WI38 (cell line): Measurements from ENCODE around the gene MOB2.

Experiments
- H3K4me3 ChIP-seq: 2 replicates; pipeline ENCODE4 v1.5.1; 2011; ENCODE audit warnings: low read depth, mild to moderate bottlenecking, control low read depth, low read length
- CTCF ChIP-seq: IDR thresholded peaks from 2 replicates; pipeline ENCODE4 v1.5.1; 2012; ENCODE audit warnings: low read depth, mild to moderate bottlenecking, control low read depth, low read length

The MOB2 gene

GRCh38 chr11:1442807-1443366, 43.7 kb downstream of the MOB2 start:
- TF ChIP-seq CTCF: no peak
- H3K4me3 ChIP-seq: no peak overlapping the region

- no peak for TF ChIP-seq CTCF
Observed at GRCh38 chr11:1442163-1442562, 44.4 kb downstream of the MOB2 start.

GRCh38 chr11:1440496-1440895, 46.1 kb downstream of the MOB2 start:
- H3K4me3 ChIP-seq: no peak overlapping the region
- TF ChIP-seq CTCF: no peak

More at GRCh38 chr11:1442163-1442562, 44.4 kb downstream of the MOB2 start:
- no peak overlapping the region for H3K4me3 ChIP-seq

GRCh38 chr11:1440066-1440465, 46.5 kb downstream of the MOB2 start:
- no peak overlapping the region for H3K4me3 ChIP-seq
- no peak for TF ChIP-seq CTCF

- H3K4me3 ChIP-seq: no peak overlapping the region
- TF ChIP-seq CTCF: no peak
Observed at GRCh38 chr11:1439341-1439740, 47.2 kb downstream of the MOB2 start.

GRCh38 chr11:1438967-1439330, 47.6 kb downstream of the MOB2 start:
- TF ChIP-seq CTCF: no peak
- no peak overlapping the region for H3K4me3 ChIP-seq

- TF ChIP-seq CTCF: no peak
- no peak overlapping the region for H3K4me3 ChIP-seq
Observed at GRCh38 chr11:1438261-1438966, 48.2 kb downstream of the MOB2 start.
